SK-N-SH treated with all-trans-retinoic acid at 6 μM for 48 hours (cell line): Measurements from ENCODE around the gene KRT35.

Source experiments
- ARNTL ChIP-seq: fragments of 450-650 bp; formaldehyde crosslinking; IDR thresholded peaks from 2 replicates; pipeline ENCODE4 v1.5.0; 2020; ENCODE audit warnings: low read depth, mild to moderate bottlenecking, moderate library complexity, borderline replicate concordance
- CREB5 ChIP-seq: fragments of 250-450 bp; sonication (Bioruptor Pico); IDR thresholded peaks from 2 replicates; pipeline ENCODE4 v1.5.1; 2020; ENCODE audit warnings: low read depth, mild to moderate bottlenecking, moderate library complexity
- CSDC2 ChIP-seq: fragments of 250-450 bp; sonication (Bioruptor Pico); IDR thresholded peaks from 2 replicates; pipeline ENCODE4 v1.5.0; 2020; ENCODE audit warnings: mild to moderate bottlenecking, moderate library complexity
- GLIS3 ChIP-seq: fragments of 250-450 bp; sonication (Bioruptor Pico); IDR thresholded peaks from 2 replicates; pipeline ENCODE4 v1.5.0; 2020; ENCODE audit warnings: mild to moderate bottlenecking, moderate library complexity
- OSR1 ChIP-seq: fragments of 250-450 bp; sonication (Bioruptor Pico); IDR thresholded peaks from 2 replicates; pipeline ENCODE4 v1.8.0; 2022; ENCODE audit warnings: moderate library complexity, mild to moderate bottlenecking, inconsistent platforms
- PATZ1 ChIP-seq: fragments of 250-450 bp; sonication (Bioruptor Pico); IDR thresholded peaks from 2 replicates; pipeline ENCODE4 v1.8.0; 2020; ENCODE audit warnings: mild to moderate bottlenecking, moderate library complexity, borderline replicate concordance
- POU6F1 ChIP-seq: fragments of 250-450 bp; sonication (Bioruptor Pico); IDR thresholded peaks from 2 replicates; pipeline ENCODE4 v1.8.0; 2021; ENCODE audit warnings: low read depth, mild to moderate bottlenecking, moderate library complexity, borderline replicate concordance
- RARB ChIP-seq: fragments of 250-450 bp; sonication (Bioruptor Pico); IDR thresholded peaks from 2 replicates; pipeline ENCODE4 v1.8.0; 2021; ENCODE audit warnings: mild to moderate bottlenecking, moderate library complexity
- ZNF565 ChIP-seq: fragments of 450-650 bp; formaldehyde crosslinking; conservative IDR thresholded peaks from 2 replicates; pipeline ENCODE4 v1.5.0; 2020; ENCODE audit warnings: low read depth, mild to moderate bottlenecking, moderate library complexity
- ZNF70 ChIP-seq: fragments of 450-650 bp; formaldehyde crosslinking; IDR thresholded peaks from 2 replicates; pipeline ENCODE4 v1.5.0; 2020; ENCODE audit warnings: mild to moderate bottlenecking, moderate library complexity

- TF ChIP-seq GLIS3 (CRISPR knock-in tag): no peak
- no peak for TF ChIP-seq CREB5 (CRISPR knock-in tag)
- TF ChIP-seq OSR1 (CRISPR knock-in tag): no peak
- TF ChIP-seq PATZ1 (CRISPR knock-in tag): no peak
- TF ChIP-seq ZNF70: no peak
- TF ChIP-seq CSDC2: no peak
- no peak for TF ChIP-seq POU6F1 (CRISPR knock-in tag)
- TF ChIP-seq RARB (CRISPR knock-in tag): no peak
- TF ChIP-seq ZNF565 (CRISPR knock-in tag): no peak
- no peak for TF ChIP-seq ARNTL (CRISPR knock-in tag)
Measured at GRCh38 chr17:41521574-41522261, 40.8 kb upstream of the KRT35 start.
